Type B pancreatic cell (in vitro differentiated cells): Measurements from ENCODE around the gene EDRF1. TPM values are rescaled to one million over a fixed set of nuclear protein-coding genes. Genes with fewer than 3 reads are reported as not detected.

Experiments
- DNase-seq: peaks from one replicate; pipeline ENCODE4 v3.0.0; 2021; ENCODE audit warnings: mixed read lengths; ENCODE audit not compliant: unreplicated experiment; ENCODE audit errors: extremely low spot score
- H3K27ac Mint-ChIP-seq: 2 replicates; pipeline ENCODE4 v1.8.0; 2021; ENCODE audit warnings: mild to moderate bottlenecking, mixed read lengths
- H3K27me3 Mint-ChIP-seq: 2 replicates; pipeline ENCODE4 v1.8.0; 2021; ENCODE audit warnings: mixed read lengths
- H3K36me3 Mint-ChIP-seq: 2 replicates; pipeline ENCODE4 v1.8.0; 2021; ENCODE audit warnings: mixed read lengths
- H3K4me1 Mint-ChIP-seq: one replicate; pipeline ENCODE4 v1.8.0; 2021; ENCODE audit warnings: mixed read lengths; ENCODE audit not compliant: unreplicated experiment
- H3K4me3 Mint-ChIP-seq: 2 replicates; pipeline ENCODE4 v1.8.0; 2021; ENCODE audit warnings: mild to moderate bottlenecking, mixed read lengths
- H3K9me3 Mint-ChIP-seq: 2 replicates; pipeline ENCODE4 v1.8.0; 2021; ENCODE audit warnings: mixed read lengths
- CTCF ChIP-seq: fragments of 200-600 bp; sonication (generic); conservative IDR thresholded peaks from 2 replicates; pipeline ENCODE4 v1.5.0; 2021; ENCODE audit warnings: antibody characterized with exemption, mild to moderate bottlenecking
- total RNA-seq: library from RNA; stranded (reverse); gene quantifications from 2 replicates; pipeline ENCODE4 v1.2.1, GENCODE V29; 2021; ENCODE audit warnings: low replicate concordance

Gene EDRF1
- total RNA-seq, 1 donor from 2014 or later: 35.4 TPM

- Mint-ChIP-seq H3K36me3 (peaks cover 36% of the 10 kb centered on the region), H3K4me1 (peaks cover 9% of the 10 kb centered on the region), H3K4me3 (no peak overlapping the region), H3K27ac (no peak overlapping the region), H3K9me3 (no peaks in the 10 kb centered on the region), H3K27me3 (no peaks in the 10 kb centered on the region)
- DNase-seq: no peak
- no peak for TF ChIP-seq CTCF
These were observed 46.3 kb downstream of the EDRF1 start for GRCh38 chr10:125765835-125766234.

GRCh38 chr10:125766511-125766910, 47.0 kb downstream of the EDRF1 start:
- no peak for TF ChIP-seq CTCF
- no peak for DNase-seq
- Mint-ChIP-seq H3K4me1 (peaks cover 9% of the 10 kb centered on the region), H3K36me3 (peaks cover 36% of the 10 kb centered on the region), H3K4me3 (no peak overlapping the region), H3K27me3 (no peaks in the 10 kb centered on the region), H3K9me3 (no peaks in the 10 kb centered on the region), H3K27ac (no peak overlapping the region)

GRCh38 chr10:125768219-125768855, 48.8 kb downstream of the EDRF1 start:
- Mint-ChIP-seq H3K4me3 (no peak overlapping the region), H3K36me3 (peaks cover 32% of the 10 kb centered on the region), H3K27me3 (no peaks in the 10 kb centered on the region), H3K4me1 (peaks cover 9% of the 10 kb centered on the region), H3K9me3 (no peaks in the 10 kb centered on the region), H3K27ac (no peak overlapping the region)
- TF ChIP-seq CTCF: no peak
- no peak for DNase-seq

- no peaks in the 10 kb centered on the region for H3K9me3 Mint-ChIP-seq
- no peak overlapping the region for H3K27ac Mint-ChIP-seq
- no peak overlapping the region for H3K4me3 Mint-ChIP-seq
- H3K27me3 Mint-ChIP-seq: no peaks in the 10 kb centered on the region
- TF ChIP-seq CTCF: no peak
- no peak for DNase-seq
- H3K4me1 Mint-ChIP-seq: peaks cover 9% of the 10 kb centered on the region
- peaks cover 30% of the 10 kb centered on the region for H3K36me3 Mint-ChIP-seq
These were observed 49.7 kb downstream of the EDRF1 start for GRCh38 chr10:125769175-125769574.

- H3K27ac Mint-ChIP-seq: no peak overlapping the region
- no peak for TF ChIP-seq CTCF
- H3K9me3 Mint-ChIP-seq: no peaks in the 10 kb centered on the region
- no peak overlapping the region for H3K4me3 Mint-ChIP-seq
- peaks cover 9% of the 10 kb centered on the region for H3K4me1 Mint-ChIP-seq
- H3K36me3 Mint-ChIP-seq: peaks cover 16% of the 10 kb centered on the region
- no peaks in the 10 kb centered on the region for H3K27me3 Mint-ChIP-seq
- DNase-seq: no peak
These were observed 51.3 kb downstream of the EDRF1 start for GRCh38 chr10:125770844-125771243.
